B cell (primary cell): ENCODE measurements around the gene NOSTRIN. TPM values are rescaled to one million over a fixed set of nuclear protein-coding genes. Genes with fewer than 3 reads are reported as not detected.

ENCODE experiments used
- ATAC-seq: fragments of 200-7000 bp; cut with Tn5 transposase; one replicate; pipeline ENCODE4 v1.10.0; 2021; ENCODE audit warnings: low read depth, mild to moderate bottlenecking, moderate number of reproducible peaks, moderate library complexity
- CTCF ChIA-PET: fragments of 350-600 bp; sonication (Branson Sonifier 250); formaldehyde crosslinking; loops from one replicate; lab custom pipeline; 2021; ENCODE audit warnings: antibody characterized with exemption, inconsistent platforms; lab: Charles Lee
- POLR2A ChIA-PET: fragments of 350-600 bp; sonication (Branson Sonifier 250); formaldehyde crosslinking; loops from one replicate; lab custom pipeline; 2021; ENCODE audit warnings: antibody characterized with exemption; lab: Charles Lee
- DNase-seq: peaks from one replicate; pipeline ENCODE4 v3.0.0; 2013
- H2AFZ ChIP-seq: 2 replicates; pipeline ENCODE4 v1.6.1; 2012; ENCODE audit warnings: mild to moderate bottlenecking, low read depth, low read length; ENCODE audit not compliant: insufficient read depth, poor library complexity, severe bottlenecking
- H3K27ac ChIP-seq, 2 donors: 1 replicate in 1 of 2; 2 replicates in 1 of 2; pipeline ENCODE4 v1.5.1; 2012 to 2013; ENCODE audit warnings: low read length in 2 of 2, mild to moderate bottlenecking in 2 of 2, moderate library complexity in 1 of 2
- H3K27me3 ChIP-seq, 4 experiments: fragments of 200-600 bp in 1 of 4; sonication (generic) in 1 of 4; replicated peaks in 1 of 4; 1 replicate in 2 of 4; 2 replicates in 2 of 4; pipeline versions ENCODE4 v1.6.1 to v1.7.0; 2013 to 2016; ENCODE audit warnings: low read length in 3 of 4, mild to moderate bottlenecking in 2 of 4, mixed read lengths in 1 of 4, moderate library complexity in 1 of 4; ENCODE audit not compliant: insufficient read depth in 4 of 4, control insufficient read depth in 3 of 4; ENCODE audit errors: control extremely low read depth in 1 of 4
- H3K36me3 ChIP-seq, 2 experiments: replicated peaks in 1 of 2; 1 replicate in 1 of 2; 2 replicates in 1 of 2; pipeline versions ENCODE4 v1.6.1 to v1.7.1; 2013; ENCODE audit warnings: low read length in 1 of 2; ENCODE audit not compliant: insufficient read depth in 2 of 2, control insufficient read depth in 1 of 2; ENCODE audit errors: control extremely low read depth in 1 of 2, extremely low read depth in 1 of 2
- H3K4me1 ChIP-seq, 2 donors: fragments of 200-600 bp in 1 of 2; sonication (generic) in 1 of 2; 1 replicate in 1 of 2; 2 replicates in 1 of 2; pipeline versions ENCODE4 v1.5.1 to v1.6.1; 2013 to 2017; ENCODE audit warnings: low read length in 2 of 2; ENCODE audit not compliant: control insufficient read depth in 2 of 2, insufficient read depth in 2 of 2
- H3K4me2 ChIP-seq: replicated peaks from 2 replicates; pipeline ENCODE3; 2012; ENCODE audit warnings: mild to moderate bottlenecking, low read depth, low read length; ENCODE audit not compliant: poor library complexity, severe bottlenecking
- H3K4me3 ChIP-seq, 5 experiments: fragments of 200-600 bp in 1 of 5; sonication (generic) in 1 of 5; 1 replicate in 3 of 5; 2 replicates in 2 of 5; pipeline versions ENCODE4 v1.5.1 to v1.7.0; 2011 to 2016; ENCODE audit warnings: low read length in 4 of 5, mild to moderate bottlenecking in 4 of 5, low read depth in 2 of 5, control low read depth in 1 of 5, moderate library complexity in 1 of 5; ENCODE audit not compliant: insufficient read depth in 1 of 5; ENCODE audit errors: control extremely low read depth in 1 of 5, extremely low read depth in 1 of 5
- H3K79me2 ChIP-seq: fragments of 200-600 bp; sonication (generic); one replicate; pipeline ENCODE4 v1.6.0; 2016; ENCODE audit warnings: low read length; ENCODE audit not compliant: control insufficient read depth, insufficient read depth
- H3K9ac ChIP-seq: fragments of 200-600 bp; sonication (generic); 2 replicates; pipeline ENCODE4 v1.6.1; 2017; ENCODE audit warnings: mild to moderate bottlenecking, low read length, moderate library complexity
- H3K9me3 ChIP-seq, 3 donors: one replicate each; pipeline versions ENCODE4 v1.6.1 to v1.7.1; 2013; ENCODE audit warnings: low read length in 2 of 3; ENCODE audit not compliant: control insufficient read depth in 2 of 3, insufficient read depth in 1 of 3; ENCODE audit errors: control extremely low read depth in 1 of 3
- H4K20me1 ChIP-seq: 2 replicates; pipeline ENCODE4 v1.6.0; 2012; ENCODE audit warnings: mild to moderate bottlenecking, low read length; ENCODE audit not compliant: insufficient read depth, control insufficient read depth, poor library complexity, severe bottlenecking
- H3K27ac Mint-ChIP-seq: one replicate; pipeline ENCODE4 v1.8.0; 2021; ENCODE audit warnings: mixed read lengths
- H3K27me3 Mint-ChIP-seq: one replicate; pipeline ENCODE4 v1.8.0; 2021; ENCODE audit warnings: mixed read lengths
- H3K4me1 Mint-ChIP-seq: one replicate; pipeline ENCODE4 v1.8.0; 2021; ENCODE audit warnings: mixed read lengths
- H3K4me3 Mint-ChIP-seq: one replicate; pipeline ENCODE4 v1.8.0; 2021; ENCODE audit warnings: mixed read lengths
- H3K9me3 Mint-ChIP-seq: one replicate; pipeline ENCODE4 v1.8.0; 2022; ENCODE audit warnings: mixed read lengths; ENCODE audit not compliant: insufficient read depth
- CTCF ChIP-seq: fragments of 200-600 bp; IDR thresholded peaks from one replicate; pipeline ENCODE4 v1.8.0; 2022; ENCODE audit warnings: antibody characterized with exemption, mild to moderate bottlenecking
- EZH2 ChIP-seq: IDR thresholded peaks from 2 replicates; pipeline ENCODE4 v1.6.1; 2012; ENCODE audit warnings: borderline replicate concordance, low read depth, mild to moderate bottlenecking, moderate library complexity, low read length; ENCODE audit not compliant: insufficient read depth, poor library complexity, severe bottlenecking
- WGBS: methylation state at CpG from one replicate; pipeline ENCODE4 v1.1.5; 2013; ENCODE audit warnings: missing lambda C conversion rate; ENCODE audit not compliant: insufficient coverage; 5-methylcytosine and 5-hydroxymethylcytosine counted together
- intact Hi-C: fragments of 100-400 bp; cut with micrococcal nuclease; formaldehyde crosslinking; loops from one replicate; pipeline ENCODE4 v1.10.0; 2022
- polyA plus RNA-seq: library from polyadenylated mRNA; depleted of rRNA; stranded (reverse); fragments of >200 nt; gene quantifications from 2 replicates; pipeline ENCODE4 v1.2.3, GENCODE V29; 2012
- total RNA-seq, 2 donors: library from RNA; stranded (reverse); fragments of 120-200 nt in 1 of 2; gene quantifications; 1 replicate in 1 of 2; 2 replicates in 1 of 2; pipeline versions ENCODE4 v1.2.3 to v1.2.4, GENCODE V29; 2013 to 2022

Gene NOSTRIN
- total and polyA plus RNA-seq, 2 donors (not counting 1 experiment from before 2014, with no cell fraction given) = not detected

- ChIA-PET POLR2A (no interaction called here), CTCF (no interaction called here)
- Histone ChIP-seq H3K4me3 (no peak overlapping the region), H4K20me1 (no peaks in the 10 kb centered on the region), H2AFZ (no peak overlapping the region), H3K9me3 (no peaks in the 10 kb centered on the region), H3K4me2 (no peak overlapping the region), H3K9ac (no peak overlapping the region), H3K4me1 (peaks cover 0 to 7% of the 10 kb centered on the region in 2 donors), H3K79me2 (no peaks in the 10 kb centered on the region), H3K36me3 (no peaks in the 10 kb centered on the region), H3K27ac (no peak overlapping the region), H3K27me3 (peaks cover 0 to 3% (median 0%) of the 10 kb centered on the region in 4 experiments)
- no CpG with 5 or more reads among the region's 8 CpGs for WGBS
- Mint-ChIP-seq H3K9me3 (no peaks in the 10 kb centered on the region), H3K27ac (no peak overlapping the region), H3K4me3 (no peak overlapping the region), H3K27me3 (peaks cover 36% of the 10 kb centered on the region), H3K4me1 (peaks cover 4% of the 10 kb centered on the region)
- ATAC-seq (no peak), DNase-seq (no peak)
- TF ChIP-seq CTCF (no peak), EZH2 (no peak)
- intact Hi-C loops = no loop called here
Observed at GRCh38 chr2:168907940-168908662, 105.7 kb downstream of the NOSTRIN start.

GRCh38 chr2:168910330-168910729 is 107.9 kb downstream of the NOSTRIN start:
- H3K27ac ChIP-seq = no peak overlapping the region
- Mint-ChIP-seq H3K27me3 (peaks cover 40% of the 10 kb centered on the region), H3K4me3 (no peak overlapping the region), H3K27ac (no peak overlapping the region), H3K4me1 (peaks cover 4% of the 10 kb centered on the region), H3K9me3 (no peaks in the 10 kb centered on the region)
- no peaks in the 10 kb centered on the region for H3K79me2 ChIP-seq
- no peak for TF ChIP-seq EZH2
- TF ChIP-seq CTCF = no peak
- WGBS = 80% methylated on average over 1 of the region's 5 CpGs
- no peak overlapping the region for H3K4me2 ChIP-seq
- H3K9me3 ChIP-seq = no peaks in the 10 kb centered on the region
- peaks cover 0 to 3% (median 2%) of the 10 kb centered on the region in 4 experiments for H3K27me3 ChIP-seq
- H3K4me1 ChIP-seq = peaks cover 0 to 7% of the 10 kb centered on the region in 2 donors
- no peak overlapping the region for H3K4me3 ChIP-seq
- intact Hi-C loops = no loop called here
- H3K36me3 ChIP-seq = no peaks in the 10 kb centered on the region
- DNase-seq (no peak), ATAC-seq (no peak)
- H3K9ac ChIP-seq = no peak overlapping the region
- H2AFZ ChIP-seq = no peak overlapping the region
- no peaks in the 10 kb centered on the region for H4K20me1 ChIP-seq
- ChIA-PET POLR2A (no interaction called here), CTCF (interaction anchor here (0.8 to 1.0 kb wide), 2 partner anchors 11 to 567 kb away, joined by 3 read pairs; no protein-coding TSS in a partner anchor)
